Gastroesophageal sphincter (tissue), 3 donors: ENCODE data around the gene ULK4.

Experiments used
- CTCF ChIP-seq, 4 experiments: fragments of 200-600 bp in 2 of 4; fragments of 450-650 bp in 2 of 4; sonication (generic) in 1 of 4; IDR thresholded peaks; one replicate each; pipeline ENCODE4 v1.5.1; 2017 to 2019; ENCODE audit warnings: antibody characterized with exemption in 4 of 4, mild to moderate bottlenecking in 2 of 4, moderate library complexity in 2 of 4
- EP300 ChIP-seq: sonication (generic); formaldehyde crosslinking; IDR thresholded peaks from one replicate; pipeline ENCODE4 v1.6.1; 2017; ENCODE audit warnings: antibody characterized with exemption, mild to moderate bottlenecking
- POLR2A ChIP-seq, 2 donors: fragments of 450-650 bp; IDR thresholded peaks; one replicate each; pipeline ENCODE4 v1.6.1; 2017; ENCODE audit warnings: antibody characterized with exemption in 2 of 2, mild to moderate bottlenecking in 2 of 2, moderate library complexity in 1 of 2
- POLR2AphosphoS5 ChIP-seq: sonication (generic); formaldehyde crosslinking; IDR thresholded peaks from one replicate; pipeline ENCODE4 v1.6.1; 2017; ENCODE audit warnings: antibody characterized with exemption

GRCh38 chr3:41866298-41866697, 95.6 kb downstream of the ULK4 start:
- TF ChIP-seq CTCF (IDR thresholded peaks at IDR 0.05) (no peak), POLR2A (IDR thresholded peaks at IDR 0.05) (no peak), EP300 (no peak), POLR2AphosphoS5 (no peak)
